T47D (cell line): ENCODE results near the gene KCNH6.

ENCODE experiments used
- DNase-seq, 2 experiments: peaks; one replicate each; pipeline versions ENCODE4 v3.0.0 to v3.0.0-alpha.2; 2011 to 2012; ENCODE audit warnings: low read depth in 1 of 2, low spot score in 1 of 2
- JUND ChIP-seq: IDR thresholded peaks from 2 replicates; pipeline ENCODE4 v1.6.1; 2012; ENCODE audit warnings: low read depth
- in situ Hi-C: cut with HindIII; loops from 2 replicates; pipeline ENCODE4 v1.10.0; 2016; ENCODE audit warnings: low sequenced_read_pairs, low pct_unique_long_range_greater_than_20kb

The KCNH6 gene

GRCh38 chr17:63571632-63572310, 48.6 kb downstream of the KCNH6 start:
- in situ Hi-C loops, result no loop called here
- DNase-seq, result peak in 1 of 2 experiments; percentile 43
- no peak for TF ChIP-seq JUND

- TF ChIP-seq JUND, result no peak
Measured at GRCh38 chr17:63573634-63574033, 50.5 kb downstream of the KCNH6 start.

GRCh38 chr17:63578027-63578768, 55.0 kb downstream of the KCNH6 start:
- in situ Hi-C loops, result no loop called here
- no peak for TF ChIP-seq JUND
- peak in 1 of 2 experiments; percentile 26 for DNase-seq

More at GRCh38 chr17:63573634-63574033, 50.5 kb downstream of the KCNH6 start:
- peak in 1 of 2 experiments; percentile 33 for DNase-seq
- in situ Hi-C loops, result no loop called here

GRCh38 chr17:63578769-63579111, 55.6 kb downstream of the KCNH6 start:
- in situ Hi-C loops, result no loop called here
- no peak for TF ChIP-seq JUND
- no peak for DNase-seq

GRCh38 chr17:63579633-63580032, 56.5 kb downstream of the KCNH6 start:
- no peak for TF ChIP-seq JUND
- peak in 1 of 2 experiments; percentile 50 for DNase-seq
- in situ Hi-C loops, result no loop called here

DNA sequence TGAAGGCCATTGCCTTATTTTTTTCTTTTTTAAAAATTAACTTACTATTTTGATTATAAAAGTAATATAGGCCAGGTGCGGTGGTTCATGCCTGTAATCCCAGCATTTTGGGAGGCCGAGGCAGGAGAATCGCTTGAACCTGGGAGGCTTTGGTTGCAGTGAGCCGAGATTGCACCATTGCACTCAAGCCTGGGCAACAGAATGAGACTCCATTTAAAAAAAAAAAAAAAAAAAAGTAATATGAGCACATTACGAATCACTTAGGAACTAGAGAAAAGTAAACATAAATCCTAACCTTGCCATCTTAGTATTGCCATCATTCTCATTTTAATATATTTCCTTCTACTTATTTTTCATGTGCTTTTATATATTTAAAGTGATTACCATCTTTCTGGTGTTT, 64.6 kb downstream of the KCNH6 start:
- DNase-seq, result no peak
- no peak for TF ChIP-seq JUND
- in situ Hi-C loops, result no loop called here

- in situ Hi-C loops, result no loop called here
- no peak for DNase-seq
- TF ChIP-seq JUND, result no peak
Measured at GRCh38 chr17:63588797-63589196, 65.6 kb downstream of the KCNH6 start.

- in situ Hi-C loops, result no loop called here
- TF ChIP-seq JUND, result no peak
- DNase-seq, result no peak
Measured at GRCh38 chr17:63589646-63590045, 66.5 kb downstream of the KCNH6 start.

- no peak for DNase-seq
- no peak for TF ChIP-seq JUND
- in situ Hi-C loops, result no loop called here
Measured at GRCh38 chr17:63592797-63593196, 69.6 kb downstream of the KCNH6 start.

DNA sequence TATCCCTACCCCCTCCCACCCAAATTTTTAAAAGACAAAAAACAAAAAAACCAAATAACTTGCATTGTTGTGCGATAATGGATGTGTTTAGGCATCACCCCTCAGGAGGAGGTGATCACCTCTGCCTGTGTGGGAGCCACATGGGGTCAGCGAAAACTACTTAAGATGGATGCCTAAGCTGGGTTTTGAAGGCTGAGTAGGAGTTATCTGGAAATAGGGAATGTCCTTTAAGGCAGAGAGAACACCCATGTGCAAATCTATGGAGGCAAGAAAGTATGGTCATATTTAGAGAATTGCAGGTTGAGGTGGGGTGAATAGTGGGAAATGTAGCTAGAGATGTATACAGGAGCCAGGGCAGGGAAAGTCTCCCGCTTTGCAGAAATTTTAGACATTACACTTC, 72.0 kb downstream of the KCNH6 start:
- in situ Hi-C loops, result no loop called here
- DNase-seq, result no peak
- no peak for TF ChIP-seq JUND
